OCI-LY7 (cell line): ENCODE data around the gene FAM107B.

Experiments
- EZH2phosphoT487 ChIP-seq: fragments of 200-600 bp; sonication (generic); IDR thresholded peaks from 2 replicates; pipeline ENCODE4 v1.6.1; 2018; ENCODE audit warnings: low read depth, borderline replicate concordance, mild to moderate bottlenecking, mixed run types, antibody characterized with exemption, low read length, moderate library complexity, mixed read lengths
- TF ChIP-seq, protein P1 (sequence below): fragments of 200-600 bp; sonication (generic); conservative IDR thresholded peaks from 2 replicates; pipeline ENCODE4 v1.5.1; 2014; ENCODE audit warnings: mild to moderate bottlenecking, antibody characterized with exemption, low read length, moderate library complexity, mixed read lengths

- no peak for TF ChIP-seq EZH2phosphoT487
- TF ChIP-seq, protein P1, sequence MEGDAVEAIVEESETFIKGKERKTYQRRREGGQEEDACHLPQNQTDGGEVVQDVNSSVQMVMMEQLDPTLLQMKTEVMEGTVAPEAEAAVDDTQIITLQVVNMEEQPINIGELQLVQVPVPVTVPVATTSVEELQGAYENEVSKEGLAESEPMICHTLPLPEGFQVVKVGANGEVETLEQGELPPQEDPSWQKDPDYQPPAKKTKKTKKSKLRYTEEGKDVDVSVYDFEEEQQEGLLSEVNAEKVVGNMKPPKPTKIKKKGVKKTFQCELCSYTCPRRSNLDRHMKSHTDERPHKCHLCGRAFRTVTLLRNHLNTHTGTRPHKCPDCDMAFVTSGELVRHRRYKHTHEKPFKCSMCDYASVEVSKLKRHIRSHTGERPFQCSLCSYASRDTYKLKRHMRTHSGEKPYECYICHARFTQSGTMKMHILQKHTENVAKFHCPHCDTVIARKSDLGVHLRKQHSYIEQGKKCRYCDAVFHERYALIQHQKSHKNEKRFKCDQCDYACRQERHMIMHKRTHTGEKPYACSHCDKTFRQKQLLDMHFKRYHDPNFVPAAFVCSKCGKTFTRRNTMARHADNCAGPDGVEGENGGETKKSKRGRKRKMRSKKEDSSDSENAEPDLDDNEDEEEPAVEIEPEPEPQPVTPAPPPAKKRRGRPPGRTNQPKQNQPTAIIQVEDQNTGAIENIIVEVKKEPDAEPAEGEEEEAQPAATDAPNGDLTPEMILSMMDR: no peak
Observed at GRCh38 chr10:14621037-14621436, 153.7 kb downstream of the FAM107B start.
